CD4-positive, alpha-beta T cell treated with Interleukin-2 at 100 ng/mL for 4 hours (primary cell): ENCODE data around the gene RXRA.
A peak's percentile ranks its signal among the peaks of the same experiment; 100 is the strongest.

Source experiments
- DNase-seq: peaks from one replicate; pipeline ENCODE4 v3.0.0-alpha.2; 2020; ENCODE audit warnings: low spot score

Gene RXRA

GRCh38 chr9:134403682-134404301 lies 77.5 kb downstream of the RXRA start:
- DNase-seq = peak; percentile 40

- DNase-seq = no peak
Measured at GRCh38 chr9:134404376-134405358, 78.4 kb downstream of the RXRA start.

GRCh38 chr9:134405527-134405926 lies 79.3 kb downstream of the RXRA start:
- no peak for DNase-seq

DNA sequence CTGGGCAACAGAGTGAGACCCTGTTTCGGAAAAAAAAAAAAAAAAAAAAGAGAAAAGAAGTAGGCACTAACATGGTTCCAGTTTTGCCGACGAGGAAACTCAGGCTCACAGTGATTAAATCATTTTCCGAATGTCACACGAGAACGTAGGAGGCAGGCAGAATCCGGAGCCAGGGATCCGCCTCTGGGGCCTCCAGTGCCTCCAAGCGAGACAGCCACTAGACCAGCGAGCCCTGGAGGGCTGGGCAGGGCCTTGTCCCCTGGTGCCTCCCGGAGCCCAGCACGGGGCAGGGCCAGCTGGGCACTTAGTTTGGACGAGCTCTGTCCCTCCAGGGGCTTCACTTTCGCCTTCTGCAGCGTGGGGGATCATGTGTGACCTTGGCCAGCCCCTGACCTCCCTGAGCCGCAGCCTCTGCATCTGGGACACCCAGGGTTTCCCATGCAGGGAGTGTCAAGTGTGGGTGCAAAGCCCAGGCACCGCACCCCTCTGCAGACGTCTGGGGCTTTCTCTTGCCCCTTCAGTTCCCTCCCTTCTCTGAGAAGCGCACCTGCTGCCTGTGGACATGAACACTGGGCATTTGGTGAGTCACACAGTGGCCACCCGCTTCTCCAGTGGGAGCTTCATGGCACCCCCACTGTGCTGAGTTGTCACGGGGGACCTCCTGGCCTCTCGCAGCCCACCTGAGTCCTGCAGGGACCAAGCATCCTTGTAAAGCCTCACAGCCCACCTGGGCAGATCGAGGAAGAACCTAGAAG lies 80.3 kb downstream of the RXRA start:
- no peak for DNase-seq

DNA sequence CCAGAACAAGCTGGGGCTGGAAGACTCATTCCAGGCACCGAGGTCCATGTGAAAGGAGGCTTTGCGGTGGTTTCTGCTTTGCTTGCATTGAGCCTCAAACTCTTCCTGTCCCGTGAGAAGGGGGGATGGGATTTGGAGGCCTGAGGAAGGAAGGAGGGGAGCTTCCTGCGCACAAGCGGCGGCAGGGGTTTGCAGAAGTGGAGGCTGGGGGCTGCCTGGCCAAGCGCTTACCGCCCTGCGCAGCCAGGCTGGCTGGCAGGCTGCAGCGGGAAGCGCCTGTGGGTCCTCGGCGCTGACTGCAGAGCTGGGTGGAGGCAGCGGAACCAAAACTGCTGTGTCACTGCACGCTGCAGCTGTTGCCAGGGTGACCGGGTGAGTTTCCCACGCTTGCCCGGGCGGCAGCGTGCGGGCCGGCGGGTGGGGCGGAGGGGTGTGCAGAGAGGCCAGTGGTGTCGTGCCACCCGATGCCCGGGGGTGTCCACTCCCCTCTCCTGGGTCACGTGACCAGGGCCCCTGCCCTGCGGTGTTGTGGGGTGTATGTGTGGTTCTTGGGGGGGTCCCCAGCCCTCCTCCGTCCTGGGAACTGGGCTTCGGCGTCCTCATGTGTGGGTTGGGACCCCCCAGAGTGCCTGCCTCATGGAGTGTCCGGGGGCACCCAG lies 81.0 kb downstream of the RXRA start:
- DNase-seq = peak; percentile 82

DNA sequence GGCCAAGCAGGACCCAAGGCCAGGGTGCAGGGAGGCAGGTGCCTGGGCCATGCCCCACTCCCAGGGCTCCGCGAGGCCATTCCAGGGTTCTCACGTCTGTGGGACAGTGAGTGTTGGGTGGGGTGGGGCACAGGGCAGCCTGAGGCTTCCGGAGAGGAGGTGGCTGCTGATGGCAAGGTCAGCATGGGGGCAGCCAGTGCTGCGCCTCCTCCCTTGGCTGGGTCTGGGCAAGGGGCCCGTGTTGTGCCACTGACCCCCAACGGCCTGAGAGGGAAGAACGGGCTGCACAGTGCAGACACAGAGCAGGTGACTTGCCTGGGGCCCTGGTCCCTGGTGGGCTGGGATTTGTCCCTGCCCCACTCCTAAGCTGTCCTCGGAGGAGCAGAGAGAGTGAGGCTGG lies 82.1 kb downstream of the RXRA start:
- DNase-seq = no peak

DNA sequence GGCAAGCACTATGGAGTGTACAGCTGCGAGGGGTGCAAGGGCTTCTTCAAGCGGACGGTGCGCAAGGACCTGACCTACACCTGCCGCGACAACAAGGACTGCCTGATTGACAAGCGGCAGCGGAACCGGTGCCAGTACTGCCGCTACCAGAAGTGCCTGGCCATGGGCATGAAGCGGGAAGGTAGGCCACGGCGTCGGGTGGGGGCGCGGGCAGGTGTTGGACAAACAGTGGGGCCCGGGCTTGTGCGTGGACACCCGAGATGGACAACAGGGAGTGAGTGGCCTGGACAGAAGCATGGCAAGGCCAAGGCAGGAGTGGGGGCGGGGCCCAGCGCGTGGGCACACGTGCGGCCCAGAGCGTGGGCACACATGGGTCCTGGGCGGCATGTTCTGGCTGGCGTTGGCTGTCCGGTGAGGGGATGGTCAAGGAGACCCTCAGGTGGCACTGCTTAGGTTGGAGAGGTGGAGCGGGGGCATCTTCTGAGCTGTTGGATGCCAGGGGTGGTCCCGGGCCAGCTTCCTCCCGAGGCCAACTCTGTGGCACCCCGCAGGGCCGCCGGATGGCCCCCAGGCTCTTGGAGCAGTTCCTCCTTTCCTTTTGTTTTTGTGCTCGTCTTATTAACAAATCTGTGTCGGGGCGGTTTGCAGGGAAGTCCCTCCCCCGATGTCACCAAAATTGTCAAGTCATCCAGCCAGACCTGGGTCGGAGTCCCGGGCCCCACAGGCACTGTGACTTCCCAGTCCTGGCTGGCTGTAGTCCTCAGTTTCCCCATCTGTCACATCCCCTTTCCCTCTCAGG lies 82.9 kb downstream of the RXRA start:
- no peak for DNase-seq

DNA sequence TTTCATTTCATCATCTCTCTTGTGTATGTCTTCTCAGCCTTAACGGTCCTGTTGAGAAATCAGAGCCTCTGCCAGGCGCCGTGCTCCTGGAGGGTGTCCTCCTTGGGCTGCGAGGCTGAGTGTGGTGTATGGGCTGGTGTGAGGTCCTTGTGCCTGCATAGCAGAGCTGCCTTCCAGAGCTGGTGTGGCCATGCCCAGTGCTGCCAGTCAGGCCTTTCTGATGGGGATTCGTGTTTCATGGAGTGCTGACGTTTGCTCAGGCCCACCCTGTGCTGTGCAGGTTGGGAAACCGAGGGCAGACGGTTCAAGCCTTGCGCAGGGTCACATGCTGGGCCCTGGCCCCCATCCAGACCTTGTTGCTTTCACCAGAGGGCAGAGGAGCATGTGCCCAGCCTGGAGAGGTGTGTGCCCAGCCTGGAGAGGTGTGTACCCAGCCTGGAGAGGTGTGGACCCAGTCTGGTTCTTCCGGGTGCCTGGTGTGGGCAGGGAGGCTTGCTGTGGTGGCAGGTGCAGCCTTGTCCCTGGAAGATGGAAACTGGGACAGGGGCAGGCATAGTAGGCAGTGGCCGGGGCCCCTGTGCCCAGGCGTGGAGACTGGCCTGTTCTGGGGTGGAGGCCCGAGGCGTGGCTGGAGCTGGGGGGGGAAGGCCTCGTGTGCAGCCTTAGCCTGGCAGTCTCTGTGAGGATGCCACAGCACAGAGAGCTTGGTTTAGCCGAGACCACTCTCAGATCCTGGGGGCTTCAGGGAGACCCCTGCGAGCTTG lies 84.0 kb downstream of the RXRA start:
- DNase-seq = no peak

- no peak for DNase-seq
Measured at GRCh38 chr9:134410835-134411217, 84.6 kb downstream of the RXRA start.

DNA sequence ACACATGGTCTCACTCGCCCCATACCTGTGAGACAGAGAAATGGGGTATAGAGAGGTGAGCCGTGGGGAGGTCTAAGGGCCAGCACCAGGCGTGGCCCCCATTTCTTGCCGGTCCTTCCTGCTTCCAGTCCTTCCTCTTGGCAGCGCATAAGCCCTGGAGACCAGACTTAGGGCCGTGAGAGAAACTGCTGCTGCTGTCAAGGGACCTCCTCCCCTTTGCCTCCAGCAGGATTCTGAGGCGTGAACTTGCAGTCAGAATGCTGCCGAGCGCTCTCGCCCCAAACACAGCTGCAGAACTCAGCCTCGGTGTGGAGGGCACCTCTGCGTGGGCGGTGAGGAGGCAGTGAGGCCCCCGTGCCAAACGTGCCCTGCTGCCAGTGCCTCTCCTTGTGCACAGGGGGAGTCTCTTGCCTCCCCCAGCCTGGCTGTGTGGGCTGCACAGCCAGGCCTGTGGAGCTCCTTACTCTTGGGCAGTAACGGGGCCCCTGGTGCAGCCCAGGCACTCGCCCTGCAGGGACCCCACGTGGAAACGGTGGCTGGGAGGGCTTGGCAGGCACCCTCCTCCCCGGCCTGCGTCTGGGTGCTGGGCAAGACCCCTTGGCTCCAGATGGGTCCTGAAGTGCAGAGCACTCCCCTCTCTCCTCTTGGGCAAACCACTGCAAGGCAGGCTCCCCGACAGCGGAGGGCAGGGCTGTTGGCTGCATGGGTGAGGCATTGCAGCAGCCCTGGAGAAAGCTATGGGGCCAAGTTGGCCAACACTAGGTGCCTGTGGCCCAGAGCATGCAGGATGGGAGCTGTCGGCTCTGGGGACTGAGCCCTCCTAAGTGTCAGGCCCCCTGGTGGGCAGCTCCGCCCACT lies 85.4 kb downstream of the RXRA start:
- no peak for DNase-seq

DNA sequence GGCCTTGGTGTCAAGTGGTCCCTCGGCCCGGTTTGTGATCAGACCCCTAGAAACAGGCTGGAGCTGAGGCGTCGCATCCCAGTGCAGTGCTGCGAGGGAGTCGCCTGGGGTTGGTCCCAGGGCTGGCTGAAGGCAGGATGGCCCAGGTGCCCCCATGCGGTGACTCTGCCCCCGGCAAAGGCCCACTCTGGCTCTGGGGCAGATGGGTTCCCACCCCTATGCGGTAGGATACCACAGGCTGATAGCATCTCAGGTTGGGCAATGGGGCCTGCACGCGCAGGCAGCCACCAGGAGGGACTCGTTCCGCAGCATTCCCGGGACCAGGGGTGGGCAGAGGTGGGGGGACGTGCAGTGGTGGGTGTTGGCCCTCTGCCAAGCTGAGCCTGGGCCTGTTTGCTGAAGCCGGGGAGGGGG lies 86.0 kb downstream of the RXRA start:
- DNase-seq = no peak

DNA sequence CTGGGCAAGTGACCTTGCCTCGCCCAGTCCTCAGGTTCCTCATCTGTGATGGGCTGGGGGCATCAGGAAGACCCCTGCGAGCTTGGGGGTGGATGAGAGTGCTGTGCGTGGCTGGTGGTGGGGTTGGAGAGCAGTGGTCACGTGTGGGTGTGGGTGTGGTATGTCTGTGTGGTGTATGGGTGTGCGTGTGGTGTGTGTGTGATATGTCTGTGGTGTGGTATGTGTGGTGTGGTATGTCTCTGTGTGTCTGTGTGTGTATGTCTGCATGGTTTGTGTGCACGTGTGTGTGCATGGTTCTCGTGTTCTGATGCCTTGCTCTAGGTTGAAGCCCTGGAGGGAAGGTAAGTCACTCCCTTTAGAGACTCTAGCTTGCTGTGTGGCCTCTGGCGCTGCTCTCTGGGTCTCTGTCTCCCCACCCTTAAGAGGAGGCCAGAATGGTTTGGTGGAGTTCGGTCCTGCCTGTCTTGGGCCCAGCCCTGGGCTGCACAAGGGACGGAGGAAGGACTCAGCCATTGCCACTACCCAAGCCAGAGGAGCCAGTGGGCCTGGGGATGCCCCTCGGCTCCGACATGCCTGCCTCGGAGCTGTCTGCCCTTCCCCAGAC lies 87.0 kb downstream of the RXRA start:
- no peak for DNase-seq

GRCh38 chr9:134413890-134414623 lies 87.8 kb downstream of the RXRA start:
- DNase-seq = no peak

DNA sequence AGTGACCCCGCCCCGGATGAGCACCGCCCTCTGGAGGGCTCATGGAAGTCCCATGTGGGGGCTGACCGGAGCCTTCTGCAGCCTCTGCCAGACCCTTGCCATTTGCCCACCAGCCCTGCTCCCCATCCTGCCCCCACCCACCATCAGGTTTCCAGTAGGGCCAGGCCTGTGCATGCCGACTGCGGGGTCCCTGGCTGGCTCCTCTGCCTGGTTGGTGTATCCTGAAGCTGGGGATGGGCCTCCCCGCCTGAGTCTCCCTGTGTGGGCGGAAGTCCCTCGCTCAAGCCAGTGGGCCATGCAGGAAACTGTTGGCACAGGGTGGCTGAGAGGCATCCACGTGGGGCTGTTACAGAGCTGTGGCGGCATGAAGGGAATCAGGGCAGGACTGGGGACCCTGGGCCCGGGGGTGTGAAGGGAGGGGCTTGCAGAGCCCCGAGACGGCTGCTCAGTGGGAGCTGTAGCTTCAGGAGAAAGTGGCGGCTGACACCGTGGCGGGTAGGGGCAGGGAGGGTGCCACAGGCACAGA lies 88.7 kb downstream of the RXRA start:
- no peak for DNase-seq

DNA sequence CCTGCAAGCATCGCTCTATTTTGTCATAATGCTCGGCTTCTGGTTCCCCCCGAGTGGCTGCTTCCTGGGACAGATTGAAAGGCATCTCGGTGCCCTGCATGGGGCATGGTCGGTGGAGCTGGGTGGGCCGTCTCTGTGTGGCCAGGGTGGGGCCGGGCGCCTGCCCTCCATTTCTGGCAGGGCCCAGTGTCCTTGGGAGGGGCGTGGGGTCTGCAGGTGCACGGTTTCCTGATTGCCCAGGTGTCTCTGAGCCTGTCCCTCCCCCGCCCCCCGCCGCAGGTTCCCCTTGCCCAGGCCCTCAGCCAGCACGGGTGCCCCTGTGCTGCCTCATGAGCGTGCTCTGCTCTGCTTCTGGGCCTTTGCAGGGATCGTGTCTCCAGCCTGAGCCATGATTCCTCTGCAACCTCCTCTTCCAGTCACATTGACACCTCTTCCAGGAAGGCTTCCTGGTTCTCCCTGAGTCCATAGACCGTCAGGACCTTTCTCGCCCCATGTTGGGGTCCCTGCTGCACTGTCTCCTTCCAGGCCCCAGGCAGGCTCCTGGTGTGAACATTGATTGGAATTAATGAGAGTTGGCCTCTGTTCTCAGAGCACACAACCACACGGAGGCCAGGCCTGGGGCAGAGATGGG lies 90.2 kb downstream of the RXRA start:
- no peak for DNase-seq

GRCh38 chr9:134418354-134418753 lies 92.1 kb downstream of the RXRA start:
- no peak for DNase-seq

- no peak for DNase-seq
Measured at GRCh38 chr9:134419000-134419683, 92.9 kb downstream of the RXRA start.
